Fibroblast of lung (primary cell): ENCODE data around the gene FNIP1. TPM values are rescaled to one million over a fixed set of nuclear protein-coding genes. Genes with fewer than 3 reads are reported as not detected.
"Not testable (repeated sequence)": the region's sequence is repeated elsewhere in the genome, so short reads cannot be mapped to it uniquely, and the experiment has no call there.

Source experiments
- DNase-seq, 2 donors: peaks; one replicate each; pipeline versions ENCODE4 v3.0.0 to v3.0.0-alpha.2; 2010; ENCODE audit warnings: low read depth in 2 of 2
- H2AFZ ChIP-seq: 2 replicates; pipeline ENCODE4 v1.5.1; 2012; ENCODE audit warnings: low read length, control low read depth, inconsistent platforms
- H3K27ac ChIP-seq: 2 replicates; pipeline ENCODE4 v1.5.1; 2011; ENCODE audit warnings: low read length, control low read depth; ENCODE audit not compliant: insufficient read depth
- H3K27me3 ChIP-seq: 2 replicates; pipeline ENCODE4 v1.5.1; 2011; ENCODE audit warnings: mild to moderate bottlenecking, low read length; ENCODE audit not compliant: control insufficient read depth, insufficient read depth
- H3K36me3 ChIP-seq: 2 replicates; pipeline ENCODE4 v1.5.1; 2011; ENCODE audit warnings: low read length; ENCODE audit not compliant: control insufficient read depth, insufficient read depth
- H3K4me1 ChIP-seq: 2 replicates; pipeline ENCODE4 v1.5.1; 2011; ENCODE audit warnings: low read length; ENCODE audit not compliant: control insufficient read depth, insufficient read depth; ENCODE audit errors: extremely low read depth
- H3K4me2 ChIP-seq: 2 replicates; pipeline ENCODE4 v1.5.1; 2011; ENCODE audit warnings: low read length, control low read depth; ENCODE audit not compliant: insufficient read depth; ENCODE audit errors: extremely low read depth
- H3K4me3 ChIP-seq, 4 experiments: fragments of 200-600 bp in 1 of 4; sonication (generic) in 1 of 4; replicated peaks in 1 of 4; 2 replicates each; pipeline ENCODE4 v1.5.1; 2011 to 2016; ENCODE audit warnings: low read length in 4 of 4, low read depth in 3 of 4, mild to moderate bottlenecking in 3 of 4, control low read depth in 2 of 4, inconsistent platforms in 1 of 4, mixed read lengths in 1 of 4; ENCODE audit not compliant: insufficient read depth in 1 of 4; ENCODE audit errors: control extremely low read depth in 1 of 4
- H3K79me2 ChIP-seq: 2 replicates; pipeline ENCODE4 v1.5.1; 2012; ENCODE audit warnings: mild to moderate bottlenecking, low read length, inconsistent platforms; ENCODE audit not compliant: control insufficient read depth, insufficient read depth
- H3K9ac ChIP-seq: 2 replicates; pipeline ENCODE4 v1.5.1; 2011; ENCODE audit warnings: mild to moderate bottlenecking, low read length, control low read depth; ENCODE audit not compliant: insufficient read depth
- H3K9me3 ChIP-seq: 2 replicates; pipeline ENCODE4 v1.5.1; 2012; ENCODE audit warnings: low read depth, low read length; ENCODE audit not compliant: control insufficient read depth, insufficient read depth
- H4K20me1 ChIP-seq: 2 replicates; pipeline ENCODE4 v1.5.1; 2011; ENCODE audit warnings: low read length; ENCODE audit not compliant: control insufficient read depth, insufficient read depth; ENCODE audit errors: extremely low read depth
- EZH2 ChIP-seq: IDR thresholded peaks from 2 replicates; pipeline ENCODE4 v1.5.1; 2012; ENCODE audit warnings: low read length, control low read depth, mild to moderate bottlenecking; ENCODE audit errors: missing control alignments
- polyA plus RNA-seq, 2 donors: library from polyadenylated mRNA; depleted of rRNA in 1 of 2; stranded (reverse) in 1 of 2; unstranded in 1 of 2; fragments of >200 nt; gene quantifications; 2 replicates each; pipeline ENCODE4 v1.2.1, GENCODE V29; 2011 to 2012; ENCODE audit warnings: missing spikeins in 1 of 2
- total RNA-seq: library from RNA; depleted of rRNA; stranded (reverse); fragments of >200 nt; gene quantifications from 2 replicates; pipeline ENCODE4 v1.2.1, GENCODE V29; 2014
- TF ChIP-seq, protein P1 (sequence below), 2 donors: IDR thresholded peaks in 1 of 2; conservative IDR thresholded peaks in 1 of 2; 1 replicate in 1 of 2; 2 replicates in 1 of 2; pipeline ENCODE4 v1.5.1; 2011 to 2012; ENCODE audit warnings: low read length in 2 of 2, control low read depth in 1 of 2, inconsistent platforms in 1 of 2, low read depth in 1 of 2, mild to moderate bottlenecking in 1 of 2

Gene FNIP1
- total and polyA plus RNA-seq, 2 donors (not counting 1 experiment from before 2014, with no cell fraction given), result 36.4 to 97.8 TPM

DNA sequence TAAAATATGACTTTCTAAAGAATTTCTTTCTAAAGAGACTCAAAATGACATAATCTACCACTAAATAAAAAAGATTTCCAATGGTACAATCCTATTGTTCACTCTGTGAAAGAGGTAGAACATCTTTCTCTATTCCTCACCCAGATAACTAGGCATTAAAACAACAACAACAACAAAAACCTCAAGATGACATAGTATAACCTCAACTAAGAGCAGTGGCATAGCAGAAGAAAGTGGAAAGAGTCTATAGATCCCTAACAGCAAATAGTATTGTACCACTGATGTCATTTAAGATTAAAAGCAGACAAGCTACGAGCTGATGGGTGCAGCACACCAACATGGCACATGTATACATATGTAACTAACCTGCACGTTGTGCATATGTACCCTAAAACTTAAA, 191.7 kb downstream of the FNIP1 start:
- H3K79me2 ChIP-seq, result peaks cover 39% of the 10 kb centered on the region

DNA sequence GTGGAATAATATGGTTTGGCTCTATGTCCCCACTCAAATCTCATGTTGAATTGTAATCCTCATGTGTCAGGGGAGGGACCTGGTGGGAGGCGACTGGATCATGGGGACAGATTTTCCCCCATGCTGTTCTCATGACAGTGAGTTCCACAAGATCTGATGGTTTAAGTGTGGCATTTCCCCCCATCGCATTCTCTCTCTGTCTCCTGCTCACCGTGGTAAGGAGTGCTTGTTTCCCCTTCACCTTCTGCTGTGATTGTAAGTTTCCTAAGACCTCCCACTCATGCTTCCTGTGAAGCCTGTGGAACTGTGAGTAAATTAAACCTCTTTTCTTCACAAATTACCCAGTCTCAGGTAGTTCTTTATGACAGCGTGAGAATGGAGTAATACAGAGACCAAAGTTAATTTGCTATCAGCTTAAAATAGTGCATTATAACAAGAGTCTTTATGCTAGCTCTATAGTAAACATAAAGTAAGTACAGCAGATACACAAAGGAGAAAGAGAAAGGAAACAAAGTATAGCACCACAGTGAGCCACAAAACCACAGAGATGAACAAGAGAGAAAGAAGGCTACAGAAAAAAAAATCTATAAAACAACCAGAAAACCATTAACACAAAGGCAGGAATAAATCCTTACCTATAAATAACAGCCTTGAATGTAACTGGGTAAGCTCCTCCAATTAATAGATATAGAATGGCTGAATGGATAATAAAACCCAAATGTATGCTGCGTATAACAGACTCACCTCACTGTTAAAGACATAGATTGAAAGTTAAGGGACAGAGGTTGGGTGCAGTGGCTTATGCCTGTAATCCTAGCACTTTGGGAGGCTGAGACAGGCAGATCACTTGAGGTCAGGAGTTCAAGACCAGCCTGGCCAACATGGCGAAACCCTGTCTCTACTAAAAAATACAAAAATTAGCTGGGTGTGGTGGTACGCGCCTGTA, 201.5 kb downstream of the FNIP1 start:
- Histone ChIP-seq H3K9me3 (no peaks in the 10 kb centered on the region), H3K4me1 (peaks cover 2% of the 10 kb centered on the region), H3K79me2 (peaks cover 14% of the 10 kb centered on the region), H3K9ac (no peak overlapping the region), H2AFZ (no peak overlapping the region), H4K20me1 (no peaks in the 10 kb centered on the region), H3K27me3 (no peaks in the 10 kb centered on the region), H3K27ac (no peak overlapping the region), H3K36me3 (no peaks in the 10 kb centered on the region), H3K4me2 (no peak overlapping the region), H3K4me3 (no peak overlapping the region)
- DNase-seq, result no peak
- no peak for TF ChIP-seq EZH2
- TF ChIP-seq, protein P1, sequence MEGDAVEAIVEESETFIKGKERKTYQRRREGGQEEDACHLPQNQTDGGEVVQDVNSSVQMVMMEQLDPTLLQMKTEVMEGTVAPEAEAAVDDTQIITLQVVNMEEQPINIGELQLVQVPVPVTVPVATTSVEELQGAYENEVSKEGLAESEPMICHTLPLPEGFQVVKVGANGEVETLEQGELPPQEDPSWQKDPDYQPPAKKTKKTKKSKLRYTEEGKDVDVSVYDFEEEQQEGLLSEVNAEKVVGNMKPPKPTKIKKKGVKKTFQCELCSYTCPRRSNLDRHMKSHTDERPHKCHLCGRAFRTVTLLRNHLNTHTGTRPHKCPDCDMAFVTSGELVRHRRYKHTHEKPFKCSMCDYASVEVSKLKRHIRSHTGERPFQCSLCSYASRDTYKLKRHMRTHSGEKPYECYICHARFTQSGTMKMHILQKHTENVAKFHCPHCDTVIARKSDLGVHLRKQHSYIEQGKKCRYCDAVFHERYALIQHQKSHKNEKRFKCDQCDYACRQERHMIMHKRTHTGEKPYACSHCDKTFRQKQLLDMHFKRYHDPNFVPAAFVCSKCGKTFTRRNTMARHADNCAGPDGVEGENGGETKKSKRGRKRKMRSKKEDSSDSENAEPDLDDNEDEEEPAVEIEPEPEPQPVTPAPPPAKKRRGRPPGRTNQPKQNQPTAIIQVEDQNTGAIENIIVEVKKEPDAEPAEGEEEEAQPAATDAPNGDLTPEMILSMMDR (conservative IDR thresholded peaks at IDR 0.05 in 1 of 2, IDR thresholded peaks at IDR 0.05 in 1 of 2; ENCODE audit: low read depth in 1 of 2, low read length in 2 of 2), result no peak

More for the DNA sequence above, 191.7 kb downstream of the FNIP1 start:
- no peak for DNase-seq
- no peaks in the 10 kb centered on the region for H3K36me3 ChIP-seq
- H3K27ac ChIP-seq, result no peak overlapping the region
- peaks cover 3% of the 10 kb centered on the region for H3K4me1 ChIP-seq
- no peak for TF ChIP-seq EZH2
- TF ChIP-seq, protein P1 (conservative IDR thresholded peaks at IDR 0.05 in 1 of 2, IDR thresholded peaks at IDR 0.05 in 1 of 2; ENCODE audit: low read depth in 1 of 2, low read length in 2 of 2), result no peak
- no peak overlapping the region for H3K4me3 ChIP-seq
- no peak overlapping the region for H3K9ac ChIP-seq
- no peaks in the 10 kb centered on the region for H4K20me1 ChIP-seq
- no peaks in the 10 kb centered on the region for H3K27me3 ChIP-seq
- no peak overlapping the region for H2AFZ ChIP-seq
- H3K4me2 ChIP-seq, result no peak overlapping the region
- H3K9me3 ChIP-seq, result no peaks in the 10 kb centered on the region

DNA sequence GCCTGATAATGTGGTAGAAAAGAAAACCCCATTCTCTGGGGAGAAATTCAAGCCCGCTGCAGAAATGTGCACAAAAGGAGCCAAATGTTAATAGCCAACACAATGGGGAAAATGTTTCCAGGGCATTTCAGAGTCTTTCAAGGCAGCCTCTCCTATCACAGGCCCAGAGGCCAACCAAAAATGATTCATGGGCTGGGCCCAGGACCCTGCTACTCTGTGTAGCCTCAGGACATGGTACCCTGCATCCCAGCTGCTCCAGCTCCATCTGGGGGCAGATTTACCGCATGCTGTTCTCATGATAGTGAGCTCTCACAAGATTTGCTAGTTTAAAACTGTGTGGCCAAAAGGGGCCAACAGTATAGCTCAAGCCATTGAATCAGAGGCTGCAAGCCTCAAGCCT, 202.9 kb downstream of the FNIP1 start:
- H3K79me2 ChIP-seq, result peaks cover 14% of the 10 kb centered on the region

DNA sequence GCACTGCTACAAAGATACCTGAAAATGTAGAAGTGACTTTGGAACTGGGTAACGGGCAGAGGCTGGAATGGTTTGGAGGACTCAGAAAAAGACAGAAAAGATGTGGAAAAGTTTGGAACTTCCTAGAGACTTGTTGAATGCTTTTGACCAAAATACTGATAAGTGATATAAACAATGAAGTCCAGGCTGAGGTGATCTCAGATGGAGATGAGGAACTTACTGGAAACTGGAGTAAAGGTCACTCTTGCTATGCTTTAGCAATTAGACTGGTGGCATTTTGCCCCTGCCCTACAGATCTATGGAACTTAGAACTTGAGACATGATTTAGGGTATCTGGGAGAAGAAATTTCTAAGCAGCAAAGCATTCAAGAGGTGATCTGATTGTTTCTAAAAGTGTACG, 203.4 kb downstream of the FNIP1 start:
- not testable (repeated sequence) for H3K27ac ChIP-seq, H3K4me2 ChIP-seq, H2AFZ ChIP-seq, H3K36me3 ChIP-seq, H4K20me1 ChIP-seq, H3K9me3 ChIP-seq, H3K27me3 ChIP-seq, H3K4me3 ChIP-seq, H3K4me1 ChIP-seq, H3K9ac ChIP-seq
- H3K79me2 ChIP-seq, result peaks cover 15% of the 10 kb centered on the region
- DNase-seq, result peak; percentile 18 to 23

More for the DNA sequence above, 202.9 kb downstream of the FNIP1 start:
- Histone ChIP-seq H3K9me3 (no peaks in the 10 kb centered on the region), H3K27me3 (no peaks in the 10 kb centered on the region), H2AFZ (no peak overlapping the region), H3K4me2 (no peak overlapping the region), H3K36me3 (no peaks in the 10 kb centered on the region), H3K4me1 (peaks cover 2% of the 10 kb centered on the region), H3K4me3 (no peak overlapping the region), H4K20me1 (no peaks in the 10 kb centered on the region), H3K27ac (no peak overlapping the region), H3K9ac (no peak overlapping the region)
- no peak for DNase-seq
- TF ChIP-seq, protein P1 (conservative IDR thresholded peaks at IDR 0.05 in 1 of 2, IDR thresholded peaks at IDR 0.05 in 1 of 2; ENCODE audit: low read depth in 1 of 2, low read length in 2 of 2), result no peak
- no peak for TF ChIP-seq EZH2
